Hepatocyte (in vitro differentiated cells): ENCODE results near the gene TBATA. TPM values are rescaled to one million over a fixed set of nuclear protein-coding genes. Genes with fewer than 3 reads are reported as not detected.

Experiments
- DNase-seq: peaks from one replicate; pipeline ENCODE4 v3.0.0-alpha.2; 2016; ENCODE audit warnings: low spot score
- H2AFZ ChIP-seq: fragments of 200-600 bp; sonication (generic); 2 replicates; pipeline ENCODE4 v1.6.0; 2016; ENCODE audit warnings: antibody characterized with exemption, mild to moderate bottlenecking
- H3K27ac ChIP-seq: fragments of 200-600 bp; sonication (generic); 2 replicates; pipeline ENCODE4 v1.5.1; 2016; ENCODE audit warnings: mild to moderate bottlenecking
- H3K27me3 ChIP-seq: fragments of 200-600 bp; sonication (generic); 2 replicates; pipeline ENCODE4 v1.6.1; 2016
- H3K36me3 ChIP-seq: fragments of 200-600 bp; sonication (generic); replicated peaks from 2 replicates; pipeline ENCODE4 v1.5.1; 2016; ENCODE audit warnings: low read depth; ENCODE audit not compliant: insufficient read depth
- H3K4me1 ChIP-seq: fragments of 200-600 bp; sonication (generic); 2 replicates; pipeline ENCODE4 v1.5.1; 2016; ENCODE audit warnings: mild to moderate bottlenecking, moderate library complexity; ENCODE audit not compliant: insufficient read depth
- H3K4me2 ChIP-seq: fragments of 200-600 bp; sonication (generic); 2 replicates; pipeline ENCODE4 v1.6.0; 2016
- H3K4me3 ChIP-seq: fragments of 200-600 bp; sonication (generic); 2 replicates; pipeline ENCODE4 v1.5.1; 2016; ENCODE audit warnings: mild to moderate bottlenecking
- H3K79me2 ChIP-seq: fragments of 200-600 bp; sonication (generic); 2 replicates; pipeline ENCODE4 v1.6.0; 2017; ENCODE audit warnings: mild to moderate bottlenecking
- H3K9me2 ChIP-seq: fragments of 200-600 bp; sonication (generic); replicated peaks from 2 replicates; pipeline ENCODE4 v1.6.0; 2017; ENCODE audit warnings: mild to moderate bottlenecking; ENCODE audit not compliant: insufficient read depth
- H3K9me3 ChIP-seq: fragments of 200-600 bp; sonication (generic); 2 replicates; pipeline ENCODE4 v1.5.1; 2016; ENCODE audit warnings: low read depth, mild to moderate bottlenecking
- H4K20me1 ChIP-seq: fragments of 200-600 bp; sonication (generic); 2 replicates; pipeline ENCODE4 v1.6.0; 2016; ENCODE audit warnings: mild to moderate bottlenecking; ENCODE audit not compliant: insufficient read depth, poor library complexity, severe bottlenecking
- CTCF ChIP-seq: fragments of 200-600 bp; sonication (generic); IDR thresholded peaks from 2 replicates; pipeline ENCODE4 v1.5.1; 2016; ENCODE audit warnings: antibody characterized with exemption, mild to moderate bottlenecking; ENCODE audit not compliant: poor library complexity
- EZH2 ChIP-seq: fragments of 200-600 bp; sonication (generic); IDR thresholded peaks from 2 replicates; pipeline ENCODE4 v1.6.1; 2016; ENCODE audit warnings: antibody characterized with exemption, mild to moderate bottlenecking, borderline replicate concordance
- EZH2phosphoT487 ChIP-seq: fragments of 200-600 bp; sonication (generic); IDR thresholded peaks from one replicate; pipeline ENCODE4 v1.6.1; 2018; ENCODE audit warnings: antibody characterized with exemption, mild to moderate bottlenecking, low read depth, moderate library complexity; ENCODE audit not compliant: unreplicated experiment, severe bottlenecking
- WGBS: methylation state at CpG from one replicate; pipeline ENCODE4 v1.1.6; 2016; ENCODE audit warnings: low lambda C conversion rate; ENCODE audit errors: missing lambda C conversion rate; 5-methylcytosine and 5-hydroxymethylcytosine counted together
- polyA plus RNA-seq: library from polyadenylated mRNA; unstranded; fragments of >200 nt; fragmentation: Nextera tagmentation; extraction: Ambion mirVana; gene quantifications from 2 replicates; pipeline ENCODE4 v1.2.1, GENCODE V29; 2016
- total RNA-seq: library from RNA; depleted of rRNA; stranded (reverse); fragments of >200 nt; gene quantifications from 2 replicates; pipeline ENCODE4 v1.2.3, GENCODE V29; 2014

The TBATA gene
- total and polyA plus RNA-seq, 2 experiments from 2014 or later, result not detected

DNA sequence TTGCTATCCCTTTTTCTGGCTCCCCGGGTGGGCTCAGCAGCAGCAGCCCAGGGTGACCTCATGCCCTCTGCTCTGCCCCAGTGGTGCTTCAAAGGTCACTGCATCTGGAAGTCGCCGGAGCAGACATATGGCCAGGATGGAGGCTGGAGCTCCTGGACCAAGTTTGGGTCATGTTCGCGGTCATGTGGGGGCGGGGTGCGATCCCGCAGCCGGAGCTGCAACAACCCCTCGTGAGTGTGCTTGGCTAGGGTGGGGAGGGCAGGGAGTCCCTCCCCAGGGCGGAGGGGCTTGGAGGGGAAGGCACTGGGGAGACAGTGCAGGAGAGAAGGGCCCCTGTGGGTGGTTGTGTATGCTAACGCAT, 46.4 kb downstream of the TBATA start:
- H3K4me2 ChIP-seq, result no peak overlapping the region
- WGBS, result 96% methylated on average over 9 of the region's 12 CpGs
- no peaks in the 10 kb centered on the region for H3K9me3 ChIP-seq
- no peaks in the 10 kb centered on the region for H3K79me2 ChIP-seq
- no peak for DNase-seq
- no peaks in the 10 kb centered on the region for H4K20me1 ChIP-seq
- no peak overlapping the region for H3K27ac ChIP-seq
- TF ChIP-seq CTCF (no peak), EZH2 (no peak), EZH2phosphoT487 (no peak)
- no peaks in the 10 kb centered on the region for H3K27me3 ChIP-seq
- no peaks in the 10 kb centered on the region for H3K9me2 ChIP-seq
- H3K4me1 ChIP-seq, result peaks cover 16% of the 10 kb centered on the region
- H3K36me3 ChIP-seq, result no peaks in the 10 kb centered on the region
- no peak overlapping the region for H2AFZ ChIP-seq
- H3K4me3 ChIP-seq, result no peak overlapping the region

DNA sequence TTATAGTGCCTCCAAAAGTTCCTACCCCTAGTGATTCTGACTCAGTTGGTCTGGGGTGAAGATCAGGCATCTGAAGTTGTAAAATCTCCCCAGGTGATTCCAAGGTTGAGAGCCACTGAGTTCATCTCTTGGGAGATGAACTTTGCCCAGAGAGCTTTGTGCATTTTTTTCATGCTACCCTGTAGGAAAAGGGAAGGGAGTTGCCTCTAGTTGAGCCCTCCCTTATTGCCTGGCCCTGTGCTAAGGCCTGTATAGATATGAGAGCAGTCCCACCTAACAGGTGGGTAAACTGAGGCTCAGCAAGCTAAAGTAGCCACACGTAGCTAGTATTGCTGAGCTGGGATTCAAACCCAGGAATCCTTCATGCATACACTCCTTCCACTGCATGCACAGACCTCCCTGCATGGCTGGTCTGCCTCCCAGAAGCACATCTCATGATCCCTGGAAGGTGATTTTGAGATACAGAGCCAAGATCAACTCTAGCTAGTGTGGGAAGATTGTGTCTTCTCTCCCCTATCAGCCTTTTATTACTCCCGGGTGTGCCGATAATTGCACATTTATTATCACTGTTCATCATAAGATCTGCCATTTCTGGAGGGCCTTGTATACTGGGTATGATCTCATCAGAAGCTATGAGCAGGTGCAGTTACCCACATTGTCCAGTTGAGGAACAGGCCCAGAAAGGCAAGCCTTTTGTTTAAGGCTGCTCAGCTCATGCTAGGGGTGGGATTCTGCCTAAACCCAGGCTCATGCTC, 47.0 kb downstream of the TBATA start:
- TF ChIP-seq EZH2 (no peak), CTCF (no peak), EZH2phosphoT487 (no peak)
- Histone ChIP-seq H3K9me2 (no peaks in the 10 kb centered on the region), H3K27me3 (no peaks in the 10 kb centered on the region), H4K20me1 (no peaks in the 10 kb centered on the region), H2AFZ (no peak overlapping the region), H3K4me2 (no peak overlapping the region), H3K4me1 (peaks cover 15% of the 10 kb centered on the region), H3K9me3 (no peaks in the 10 kb centered on the region), H3K27ac (no peak overlapping the region), H3K4me3 (no peak overlapping the region), H3K79me2 (no peaks in the 10 kb centered on the region), H3K36me3 (no peaks in the 10 kb centered on the region)
- DNase-seq, result no peak
- 68% methylated on average over 3 of the region's 3 CpGs for WGBS

DNA sequence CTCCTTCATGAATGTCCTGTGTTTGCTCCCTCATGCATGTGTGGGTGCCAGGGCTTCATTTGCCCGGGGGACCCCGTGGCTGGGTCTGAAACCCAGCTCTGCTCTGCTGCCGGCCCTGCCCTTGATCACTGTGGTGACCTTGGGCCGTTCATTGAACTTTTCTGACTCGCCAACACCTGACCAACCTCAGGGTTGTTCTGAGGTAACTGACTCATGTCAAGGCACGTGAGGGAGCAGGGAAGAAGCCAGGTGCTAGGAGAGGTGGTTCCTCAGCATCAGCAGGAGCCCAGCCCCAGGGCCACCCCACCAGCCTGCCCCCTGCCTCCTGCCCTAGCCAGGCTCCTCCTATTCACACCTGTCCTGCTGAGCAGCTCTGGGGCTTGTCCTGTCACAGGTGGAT, 47.9 kb downstream of the TBATA start:
- no peak overlapping the region for H3K27ac ChIP-seq
- no peak overlapping the region for H3K4me2 ChIP-seq
- H4K20me1 ChIP-seq, result no peaks in the 10 kb centered on the region
- H3K36me3 ChIP-seq, result no peaks in the 10 kb centered on the region
- no peaks in the 10 kb centered on the region for H3K9me3 ChIP-seq
- no peaks in the 10 kb centered on the region for H3K27me3 ChIP-seq
- TF ChIP-seq EZH2phosphoT487 (no peak), CTCF (no peak), EZH2 (no peak)
- no peak for DNase-seq
- 84% methylated on average over 6 of the region's 6 CpGs for WGBS
- H3K4me1 ChIP-seq, result peaks cover 5% of the 10 kb centered on the region
- no peak overlapping the region for H2AFZ ChIP-seq
- H3K79me2 ChIP-seq, result no peaks in the 10 kb centered on the region
- no peak overlapping the region for H3K4me3 ChIP-seq
- no peaks in the 10 kb centered on the region for H3K9me2 ChIP-seq
